Breast epithelium (tissue), 3 donors: Measurements from ENCODE around the gene SLC35F4.

Experiments used
- POLR2AphosphoS5 ChIP-seq, 3 donors: sonication (generic); formaldehyde crosslinking; IDR thresholded peaks; one replicate each; pipeline ENCODE4 v1.6.1; 2017; ENCODE audit warnings: antibody characterized with exemption in 3 of 3
- TF ChIP-seq, protein P1 (sequence below), 3 donors: fragments of 450-650 bp; IDR thresholded peaks; one replicate each; pipeline ENCODE4 v1.5.1; 2016 to 2017; ENCODE audit warnings: antibody characterized with exemption in 3 of 3, mild to moderate bottlenecking in 3 of 3, moderate library complexity in 3 of 3

DNA sequence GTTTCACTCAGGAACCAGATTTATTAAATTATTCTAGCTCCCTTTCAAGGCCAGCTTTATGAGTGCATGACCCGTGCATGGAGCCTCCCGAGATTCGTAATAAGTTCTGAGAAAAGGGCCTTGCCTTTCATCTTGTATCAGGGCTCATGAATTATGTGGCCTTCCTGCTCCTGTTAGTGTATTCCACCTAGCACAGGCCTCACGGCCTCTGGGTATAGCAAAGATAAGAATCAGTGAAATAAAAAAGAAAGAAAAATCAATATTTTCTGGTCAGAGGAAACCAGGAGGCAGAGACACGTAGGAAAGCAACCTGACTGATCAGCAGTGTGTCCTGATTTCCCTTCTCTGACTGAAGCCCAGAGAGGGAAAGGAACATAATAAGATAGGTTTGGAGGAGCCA lies 111.4 kb downstream of the SLC35F4 start:
- no peak for TF ChIP-seq POLR2AphosphoS5 (IDR thresholded peaks at IDR 0.05)
- TF ChIP-seq, protein P1, sequence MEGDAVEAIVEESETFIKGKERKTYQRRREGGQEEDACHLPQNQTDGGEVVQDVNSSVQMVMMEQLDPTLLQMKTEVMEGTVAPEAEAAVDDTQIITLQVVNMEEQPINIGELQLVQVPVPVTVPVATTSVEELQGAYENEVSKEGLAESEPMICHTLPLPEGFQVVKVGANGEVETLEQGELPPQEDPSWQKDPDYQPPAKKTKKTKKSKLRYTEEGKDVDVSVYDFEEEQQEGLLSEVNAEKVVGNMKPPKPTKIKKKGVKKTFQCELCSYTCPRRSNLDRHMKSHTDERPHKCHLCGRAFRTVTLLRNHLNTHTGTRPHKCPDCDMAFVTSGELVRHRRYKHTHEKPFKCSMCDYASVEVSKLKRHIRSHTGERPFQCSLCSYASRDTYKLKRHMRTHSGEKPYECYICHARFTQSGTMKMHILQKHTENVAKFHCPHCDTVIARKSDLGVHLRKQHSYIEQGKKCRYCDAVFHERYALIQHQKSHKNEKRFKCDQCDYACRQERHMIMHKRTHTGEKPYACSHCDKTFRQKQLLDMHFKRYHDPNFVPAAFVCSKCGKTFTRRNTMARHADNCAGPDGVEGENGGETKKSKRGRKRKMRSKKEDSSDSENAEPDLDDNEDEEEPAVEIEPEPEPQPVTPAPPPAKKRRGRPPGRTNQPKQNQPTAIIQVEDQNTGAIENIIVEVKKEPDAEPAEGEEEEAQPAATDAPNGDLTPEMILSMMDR (IDR thresholded peaks at IDR 0.05): no peak
